IPS DF 19.7 (cell line): ENCODE results near the gene NCOA1.
"Not testable (repeated sequence)": the region's sequence is repeated elsewhere in the genome, so short reads cannot be mapped to it uniquely, and the experiment has no call there.

Source experiments
- DNase-seq: peaks from one replicate; pipeline ENCODE4 v3.0.0-alpha.2; 2013; ENCODE audit warnings: low read depth, low spot score

The NCOA1 gene

DNA sequence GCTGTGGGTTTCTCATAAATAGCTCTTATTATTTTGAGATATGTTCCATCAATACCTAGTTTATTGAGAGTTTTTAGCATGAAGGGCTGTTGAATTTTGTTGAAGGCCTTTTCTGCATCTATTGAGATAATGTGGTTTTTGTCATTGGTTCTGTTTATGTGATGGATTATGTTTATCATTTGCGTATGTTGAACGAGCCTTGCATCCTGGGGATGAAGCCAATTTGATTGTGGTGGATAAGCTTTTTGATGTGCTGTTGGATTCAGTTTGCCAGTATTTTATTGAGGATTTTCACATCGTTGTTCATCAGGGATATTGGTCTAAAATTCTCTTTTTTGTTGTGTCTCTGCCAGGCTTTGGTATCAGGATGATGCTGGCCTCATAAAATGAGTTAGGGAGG lies 42.5 kb downstream of the NCOA1 start:
- not testable (repeated sequence) for DNase-seq

DNA sequence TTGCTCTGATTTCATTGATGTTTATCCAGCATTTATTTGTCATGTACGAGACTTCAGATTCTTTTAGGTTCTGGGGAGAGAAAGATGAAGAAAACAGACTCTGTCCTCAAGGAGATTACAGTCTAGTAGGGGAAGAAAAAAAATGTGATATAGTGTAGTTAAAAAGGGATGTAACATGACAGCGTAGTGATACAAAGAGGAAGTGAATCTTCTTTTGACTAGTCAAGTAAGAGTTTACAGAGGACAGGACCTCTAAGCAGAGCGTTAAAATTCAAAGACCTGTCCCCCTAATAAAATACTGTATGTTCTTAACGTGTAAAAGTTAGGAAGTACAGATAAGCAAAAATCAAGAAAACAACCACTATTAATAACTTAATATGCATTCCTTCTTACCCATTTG lies 47.7 kb downstream of the NCOA1 start:
- no peak for DNase-seq

DNA sequence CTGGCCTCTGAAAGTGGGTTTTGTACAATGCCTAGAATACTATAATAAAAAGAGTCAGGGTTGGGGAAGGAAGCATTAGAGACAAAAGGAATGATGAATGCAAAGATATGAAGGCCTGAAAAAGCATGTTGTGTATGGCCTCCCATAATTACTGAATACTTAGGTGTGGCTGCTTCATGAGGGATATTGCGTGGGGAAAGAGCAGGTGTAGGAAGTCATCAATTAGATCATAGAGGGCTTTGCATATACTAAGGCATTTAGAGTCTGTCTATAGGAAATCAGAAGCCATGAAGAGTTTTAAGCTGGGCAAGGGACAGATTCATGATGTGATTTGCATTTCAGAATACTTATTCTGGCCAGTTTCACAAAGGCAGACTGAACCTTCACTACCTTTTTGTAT lies 48.2 kb downstream of the NCOA1 start:
- DNase-seq, result no peak

DNA sequence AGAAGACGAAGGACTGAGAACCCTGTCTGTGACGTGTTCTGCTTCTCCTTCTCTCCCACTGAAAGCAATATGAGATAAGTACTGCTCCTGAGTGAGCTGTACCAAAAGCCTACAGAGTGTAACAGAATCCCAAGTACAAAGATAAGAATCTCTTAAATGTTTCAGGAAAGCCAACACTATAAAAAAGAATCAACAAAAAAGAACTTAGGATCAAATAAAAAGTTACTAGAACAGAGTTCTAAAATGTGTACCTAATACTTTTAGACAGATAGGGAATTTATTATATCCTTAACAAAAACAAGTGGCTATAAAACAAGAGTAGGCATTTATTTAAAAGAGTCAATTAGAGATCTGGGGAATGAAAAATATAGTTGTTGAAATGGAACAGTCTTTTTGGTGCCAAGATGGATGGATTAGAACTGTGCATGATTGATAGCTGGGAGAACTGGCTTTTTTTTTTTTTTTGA lies 49.0 kb downstream of the NCOA1 start:
- DNase-seq, result no peak

DNA sequence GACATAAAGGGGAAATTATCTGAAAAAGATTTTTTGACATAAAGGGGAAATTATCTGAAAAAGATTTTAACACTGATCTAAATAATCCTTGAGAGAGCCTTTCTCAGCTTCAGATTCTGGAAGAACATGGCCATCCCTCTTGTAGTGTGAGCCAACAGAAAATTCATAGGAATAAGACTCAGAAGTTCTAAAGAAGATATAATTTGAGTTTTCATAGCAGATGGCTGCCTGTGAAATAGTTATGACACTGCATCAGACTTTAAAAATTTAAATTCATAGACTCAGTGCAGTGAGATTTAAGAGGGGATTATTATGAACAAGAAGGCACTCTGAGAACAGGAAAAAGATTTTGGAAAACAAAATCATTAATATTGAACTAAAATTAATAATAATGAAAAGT lies 50.6 kb downstream of the NCOA1 start:
- DNase-seq, result no peak

DNA sequence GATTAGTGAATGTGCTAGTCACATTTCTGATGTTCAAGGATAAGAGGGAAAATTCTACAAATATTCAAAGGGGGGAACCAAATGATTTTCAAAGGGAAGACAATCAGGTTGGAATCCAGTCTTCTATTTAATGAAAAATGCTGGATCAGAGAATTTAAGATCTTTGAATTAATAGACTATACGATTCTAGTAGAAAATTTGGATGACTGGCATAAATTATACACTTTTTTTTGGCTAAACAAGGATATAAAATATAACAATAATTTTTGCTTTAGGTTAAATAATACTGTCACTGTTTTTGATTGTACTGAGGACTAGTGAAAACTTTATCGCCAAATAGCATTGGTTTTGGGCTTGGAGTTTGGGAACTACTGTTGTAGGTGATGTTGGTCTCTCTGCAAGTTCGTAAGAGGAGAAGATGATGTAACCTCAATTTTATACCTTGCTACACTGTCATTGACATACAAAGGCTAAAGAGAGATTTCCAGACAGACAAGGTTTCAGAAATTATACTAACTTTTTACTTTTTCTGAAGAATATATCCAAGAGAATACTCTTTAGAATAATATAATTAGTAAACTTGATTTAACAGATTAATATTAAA lies 51.3 kb downstream of the NCOA1 start:
- no peak for DNase-seq

DNA sequence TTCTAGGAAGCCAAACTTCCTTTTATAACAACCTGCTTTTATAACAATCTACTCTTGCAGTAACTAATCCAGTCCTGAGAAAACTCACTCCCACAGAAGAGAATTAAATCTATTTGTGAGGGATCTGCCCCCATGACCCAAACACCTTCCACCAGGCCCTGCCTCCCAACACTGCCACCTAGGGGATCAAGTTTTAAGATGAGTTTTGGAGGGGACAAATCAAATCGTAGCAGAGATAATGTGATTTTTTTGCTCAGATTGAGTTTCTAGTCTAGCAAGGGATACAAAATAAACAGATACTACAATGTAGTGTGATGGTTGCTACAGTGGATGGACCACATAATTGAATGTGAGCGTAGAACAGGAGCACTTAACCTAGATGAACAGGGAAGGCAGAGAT lies 52.2 kb downstream of the NCOA1 start:
- DNase-seq, result no peak

DNA sequence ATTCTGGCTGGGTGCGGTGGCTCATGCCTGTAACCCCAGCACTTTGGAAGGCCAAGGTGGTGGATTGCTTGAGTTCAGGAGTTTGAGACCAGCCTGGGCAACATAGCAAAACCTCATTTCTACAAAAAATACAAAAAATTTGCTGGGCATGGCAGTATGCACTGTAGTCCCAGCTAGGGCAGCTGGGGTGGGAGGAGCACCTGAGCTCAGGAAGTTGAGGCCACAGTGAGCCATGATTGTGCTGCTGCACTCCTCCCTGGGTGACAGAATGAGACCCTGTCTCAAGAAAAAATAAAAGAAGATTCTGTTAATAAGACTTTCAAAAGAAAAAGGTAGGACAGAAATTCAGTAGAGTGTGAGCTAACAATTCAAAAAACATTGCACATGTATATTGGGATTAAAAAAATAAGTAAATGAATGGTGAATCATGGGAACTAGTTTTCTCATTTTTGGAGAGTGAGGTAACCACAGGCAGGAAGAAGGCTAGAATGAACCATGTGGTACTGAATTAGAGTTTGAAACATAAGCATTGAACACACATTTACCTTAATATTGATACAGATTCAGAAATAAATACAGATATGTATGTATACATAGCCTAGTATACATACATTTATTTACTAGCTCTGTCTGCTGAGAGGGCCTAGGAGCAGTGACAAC lies 53.5 kb downstream of the NCOA1 start:
- DNase-seq, result no peak

DNA sequence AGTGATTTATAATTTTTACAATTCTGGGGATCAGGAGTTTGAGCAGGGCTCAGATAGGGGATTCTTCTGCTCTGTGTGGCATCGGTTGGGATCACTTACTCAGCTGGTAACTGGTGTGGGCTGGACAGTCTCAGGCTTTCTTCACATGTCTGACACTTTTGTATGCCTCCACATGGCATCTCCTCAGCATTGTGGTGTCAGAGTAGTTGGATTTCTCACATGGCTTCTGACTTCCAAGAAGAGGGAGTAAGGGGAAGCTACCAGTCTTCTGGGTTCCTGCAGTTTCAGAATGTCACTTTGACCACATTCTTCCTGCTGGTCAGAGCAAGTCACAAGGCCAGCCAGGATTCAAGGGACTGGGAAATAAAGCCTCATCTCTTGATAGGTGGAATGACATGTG lies 55.6 kb downstream of the NCOA1 start:
- no peak for DNase-seq

DNA sequence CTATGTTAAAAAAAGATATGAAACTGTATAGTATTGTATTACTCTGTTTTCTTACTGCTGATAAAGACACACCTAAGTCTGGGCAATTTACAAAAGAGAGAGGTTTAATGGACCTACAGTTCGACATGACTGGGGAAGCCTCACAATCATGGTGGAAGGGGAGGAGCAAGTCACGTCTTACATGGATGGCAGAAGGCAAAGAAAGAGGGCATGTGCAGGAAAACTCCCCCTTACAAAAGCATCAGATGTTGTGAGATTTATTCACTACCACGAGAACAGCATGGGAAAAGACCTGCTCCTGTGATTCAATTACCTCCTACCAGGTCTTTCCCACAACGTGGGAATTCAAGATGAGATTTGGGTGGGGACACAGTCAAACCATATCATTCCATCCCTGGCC lies 57.0 kb downstream of the NCOA1 start:
- no peak for DNase-seq

DNA sequence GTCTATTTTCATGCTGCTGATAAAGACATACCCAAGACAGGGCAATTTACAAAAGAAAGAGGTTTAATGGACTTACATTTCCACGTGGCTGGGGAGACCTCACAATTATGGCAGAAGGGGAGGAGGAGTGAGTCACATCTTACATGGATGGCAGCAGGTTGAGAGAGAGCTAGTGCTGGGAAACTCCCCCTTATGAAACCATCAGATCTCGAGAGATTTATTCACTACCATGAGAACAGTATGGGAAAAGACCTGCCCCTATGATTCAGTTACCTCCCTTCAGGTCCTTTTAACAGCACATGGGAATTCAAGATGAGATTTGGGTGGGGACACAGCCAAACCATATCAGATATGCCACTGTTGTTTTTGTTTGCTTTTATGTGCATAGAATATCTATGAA lies 59.2 kb downstream of the NCOA1 start:
- DNase-seq, result not testable (repeated sequence)

DNA sequence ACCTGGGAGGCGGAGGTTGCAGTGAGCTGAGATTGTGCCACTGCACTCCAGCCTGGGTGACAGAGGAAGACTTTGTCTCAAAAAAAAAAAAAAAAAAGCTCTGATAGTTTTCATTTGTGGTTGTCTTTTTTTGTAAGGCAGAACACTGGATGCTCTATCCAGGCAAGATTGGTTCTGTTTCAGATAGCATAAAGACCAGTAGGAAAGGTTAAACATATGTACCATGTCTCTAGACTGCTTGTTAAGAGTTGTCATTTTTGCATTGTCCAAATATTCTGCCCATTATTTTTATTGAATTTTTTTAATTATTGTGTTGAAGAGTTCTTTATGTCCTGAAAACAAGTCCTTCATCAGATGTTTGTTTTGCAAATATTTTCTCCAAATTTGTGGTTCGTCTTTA lies 60.0 kb downstream of the NCOA1 start:
- DNase-seq, result no peak

DNA sequence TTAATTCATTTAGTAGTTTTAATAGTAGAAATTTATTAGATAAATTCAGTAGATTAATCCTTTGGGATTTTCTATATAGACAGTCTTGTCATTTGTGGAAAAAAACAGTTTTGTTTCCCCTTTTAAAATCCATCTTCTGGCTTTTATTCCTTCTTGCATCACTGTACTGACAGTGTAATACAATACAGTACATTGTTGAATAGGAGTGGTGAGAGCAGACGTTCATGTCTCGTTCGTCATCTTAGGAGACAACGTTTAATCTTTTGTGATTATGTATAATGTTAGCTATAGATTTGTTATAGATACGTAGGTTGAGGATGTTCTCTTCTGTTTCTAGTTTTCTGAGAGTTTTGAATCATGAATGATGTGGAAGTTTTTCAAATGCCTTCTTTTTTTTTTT lies 61.8 kb downstream of the NCOA1 start:
- DNase-seq, result no peak

DNA sequence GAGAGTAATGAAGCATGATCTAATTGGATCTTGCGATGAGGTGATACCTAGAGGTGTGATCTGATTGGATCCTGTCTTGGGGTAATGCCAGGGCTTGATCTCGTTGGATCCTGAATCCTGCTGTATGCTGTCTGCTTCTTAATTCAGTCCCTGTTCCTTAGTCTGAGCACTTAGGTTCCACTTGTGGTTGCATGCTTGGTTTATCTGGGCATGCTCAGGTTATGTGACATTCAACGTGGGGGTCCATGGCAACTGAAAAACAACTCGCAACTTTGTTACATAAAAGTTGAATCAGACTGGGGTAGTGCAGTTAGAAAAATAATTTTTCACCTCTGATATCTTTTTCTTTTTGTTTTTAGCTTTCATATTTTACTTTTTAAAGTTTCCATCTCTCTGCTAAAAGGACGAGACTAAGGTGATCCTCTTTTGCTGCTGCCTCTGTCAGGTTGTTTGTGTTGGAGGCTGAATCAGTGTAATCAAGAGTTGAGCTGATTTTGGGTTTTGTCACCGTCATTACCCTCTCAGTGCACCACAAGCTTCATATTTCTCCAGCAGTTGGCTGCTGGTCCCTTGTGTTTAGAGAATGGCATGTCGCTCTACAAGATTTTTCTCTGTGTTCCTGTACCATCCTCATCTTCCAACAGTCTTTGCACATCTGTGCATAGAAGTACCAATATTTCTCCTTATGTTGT lies 67.9 kb downstream of the NCOA1 start:
- DNase-seq, result no peak

DNA sequence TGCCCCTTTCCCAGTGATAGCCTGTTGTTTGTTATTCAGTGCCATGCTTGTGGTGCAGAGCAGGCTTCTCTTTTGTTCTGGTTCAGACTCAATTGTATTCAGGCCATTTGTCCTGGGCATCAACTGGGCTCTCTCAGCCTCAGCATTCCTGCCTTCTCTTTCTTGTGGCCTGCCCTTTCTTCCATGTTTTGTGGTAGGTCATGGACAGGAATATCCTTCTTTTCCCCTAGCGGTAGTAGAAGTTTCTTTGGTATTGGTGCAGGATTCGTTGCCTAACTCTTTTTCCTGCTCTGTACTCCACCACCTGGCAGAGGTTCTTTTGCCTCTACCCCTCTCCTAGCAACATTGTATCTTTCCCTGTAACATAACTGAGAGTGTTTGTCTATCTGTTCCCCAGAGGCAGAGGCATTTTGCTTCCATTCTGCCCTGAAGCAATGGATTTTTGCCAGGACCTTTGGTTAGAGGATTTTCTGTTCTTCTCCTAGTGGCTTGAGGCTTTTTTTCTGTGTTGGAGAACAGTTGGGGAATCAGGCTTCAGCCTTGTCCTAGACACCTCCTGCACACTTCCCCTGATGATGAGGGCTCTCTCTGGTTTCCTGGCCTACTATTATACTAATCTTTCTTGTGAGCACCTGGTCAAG lies 68.5 kb downstream of the NCOA1 start:
- DNase-seq, result no peak

DNA sequence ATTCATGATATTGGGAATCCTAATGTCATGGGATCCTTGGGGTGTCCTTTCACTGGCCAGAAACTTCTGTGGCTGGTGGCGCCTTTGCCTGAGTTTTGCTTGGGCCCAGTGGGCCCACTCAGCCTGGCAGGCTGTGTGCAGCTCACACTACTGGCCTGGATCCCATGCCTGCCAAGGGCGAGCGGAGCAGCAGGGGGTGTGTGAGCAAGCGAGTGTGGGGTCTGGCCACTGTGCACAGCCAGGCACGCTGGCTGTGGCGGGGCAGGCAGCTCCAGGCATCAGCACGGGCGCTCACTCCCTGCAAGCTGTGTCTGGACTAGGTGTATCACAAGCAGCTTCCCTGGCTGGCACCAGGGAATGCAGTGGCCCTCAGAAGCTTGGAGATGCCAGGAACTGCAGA lies 74.5 kb downstream of the NCOA1 start:
- no peak for DNase-seq

DNA sequence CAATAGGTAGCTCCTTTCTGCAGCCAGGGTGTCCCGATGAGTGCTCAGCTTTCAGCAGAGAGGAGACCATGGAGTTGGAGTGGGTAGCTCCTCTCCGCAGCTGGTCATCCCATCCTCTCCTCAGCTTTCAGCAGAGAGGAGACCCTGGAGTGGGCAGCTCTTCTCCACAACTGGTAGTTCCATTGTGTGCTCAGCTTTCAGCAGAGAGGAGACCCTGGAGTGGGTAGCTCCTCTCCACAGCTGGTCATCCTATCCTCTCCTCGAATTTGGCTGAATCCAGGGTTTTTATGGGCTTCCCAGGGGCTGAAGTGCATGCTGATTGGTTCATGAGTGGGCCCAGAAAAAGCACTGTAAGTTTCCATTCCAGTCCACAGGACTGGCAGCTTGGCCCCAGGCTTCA lies 75.2 kb downstream of the NCOA1 start:
- no peak for DNase-seq

DNA sequence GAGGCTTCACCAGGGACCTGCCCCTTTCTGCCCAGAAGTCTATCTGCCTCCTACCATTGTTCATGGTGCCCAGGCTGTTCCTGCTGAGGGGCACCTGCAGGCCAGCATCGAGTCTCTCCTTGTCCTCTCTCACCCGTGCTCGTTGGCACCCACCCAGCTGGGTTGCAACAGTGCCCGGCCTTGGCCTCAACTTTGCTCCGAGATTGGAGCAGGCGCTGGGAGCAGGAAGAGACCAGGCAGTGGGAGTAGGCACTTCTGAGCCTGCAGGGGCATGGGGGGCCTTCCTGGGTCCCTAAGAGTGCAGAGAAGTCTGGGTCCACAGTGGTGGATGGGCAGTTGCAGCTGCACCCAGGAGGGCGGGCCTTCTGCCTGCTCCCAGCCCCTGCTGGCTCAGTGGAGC lies 75.6 kb downstream of the NCOA1 start:
- DNase-seq, result no peak

DNA sequence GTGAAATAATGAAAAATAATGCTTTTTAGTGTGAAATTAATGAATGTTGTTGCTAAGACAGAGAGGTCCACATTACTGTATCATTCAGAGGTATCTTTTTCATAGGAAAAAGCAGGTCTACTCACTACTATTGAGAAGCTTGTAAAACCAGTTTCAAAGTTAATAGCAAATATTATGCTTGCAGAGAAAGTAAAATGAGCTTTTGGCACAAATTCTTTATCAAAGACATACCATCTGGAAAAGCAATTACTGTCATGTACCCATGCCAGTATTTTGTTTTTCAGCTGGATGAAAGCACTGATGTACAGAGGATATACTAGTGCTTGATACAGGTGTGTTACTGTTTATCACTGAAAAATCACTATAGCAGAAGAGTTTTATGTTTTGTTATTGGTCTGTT lies 77.5 kb downstream of the NCOA1 start:
- no peak for DNase-seq

DNA sequence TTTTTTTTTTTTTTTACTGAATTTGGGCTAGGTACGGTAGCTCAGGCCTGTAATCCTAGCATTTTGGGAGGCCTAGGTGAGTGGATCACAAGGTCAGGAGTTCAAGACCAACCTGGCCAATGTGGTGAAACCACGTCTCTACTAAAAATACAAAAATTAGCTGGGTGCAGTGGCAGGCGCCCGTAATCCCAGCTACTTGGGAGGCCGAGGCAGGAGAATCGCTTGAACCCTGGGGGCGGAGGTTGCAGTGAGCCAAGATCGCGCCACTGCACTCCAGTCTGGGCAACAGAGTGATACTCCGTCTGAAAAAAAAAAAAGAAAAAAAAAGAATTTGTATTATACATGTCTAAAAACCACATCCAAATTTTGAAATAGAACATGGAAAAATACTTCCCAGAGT lies 78.5 kb downstream of the NCOA1 start:
- not testable (repeated sequence) for DNase-seq

DNA sequence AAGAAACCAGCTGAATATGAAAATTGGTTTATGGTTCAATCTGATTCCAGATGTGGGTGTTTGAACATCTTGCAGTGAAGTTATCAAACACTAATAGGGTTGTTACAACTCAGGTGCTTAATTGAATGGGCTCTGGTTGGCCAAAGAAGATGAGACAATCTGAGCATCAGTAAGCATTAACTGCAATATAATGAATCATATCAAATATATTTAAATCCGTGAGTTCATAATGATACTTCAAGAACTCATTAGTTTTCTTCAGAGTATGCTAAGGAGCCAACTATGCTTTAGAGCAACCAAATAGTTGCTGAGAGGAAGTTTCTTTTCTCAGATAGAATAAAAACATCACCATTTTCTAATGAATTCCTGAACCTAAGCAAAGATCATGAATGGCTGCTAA lies 79.2 kb downstream of the NCOA1 start:
- no peak for DNase-seq

DNA sequence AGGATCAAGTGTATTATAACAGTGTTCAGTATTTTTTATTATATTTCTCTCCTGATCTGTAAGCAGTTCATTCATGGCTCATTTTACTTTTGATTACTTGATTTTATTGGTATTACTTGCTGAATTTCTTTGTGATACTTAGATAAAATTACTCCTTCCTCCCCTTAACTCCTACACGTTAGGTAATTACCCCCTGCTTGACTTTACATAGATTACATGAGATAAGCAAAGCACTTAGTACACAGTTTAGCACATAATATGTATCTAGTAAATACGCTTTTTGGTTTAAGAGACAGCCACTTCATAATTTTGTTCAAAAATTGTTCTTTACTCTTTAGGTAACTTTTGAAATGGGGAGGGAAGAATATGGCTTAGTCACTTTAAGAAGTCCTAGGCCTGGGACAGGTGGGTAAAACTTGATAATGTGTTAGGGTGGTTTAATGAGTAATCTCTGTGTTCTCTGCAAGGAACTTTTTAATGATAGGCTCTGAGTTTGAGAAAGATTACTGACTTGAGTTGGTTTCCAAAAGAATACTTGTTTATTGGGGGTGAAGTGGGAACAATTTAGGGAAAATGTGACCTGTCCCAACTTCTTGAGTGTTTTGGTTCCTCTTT lies 80.9 kb downstream of the NCOA1 start:
- DNase-seq, result no peak
